Sigmoid colon (tissue), 7 donors: ENCODE data around the gene NOL4L. TPM values are rescaled to one million over a fixed set of nuclear protein-coding genes. Genes with fewer than 3 reads are reported as not detected.

ENCODE experiments used
- DNase-seq: peaks from one replicate; pipeline ENCODE4 v3.0.0-alpha.2; 2019
- H3K27ac ChIP-seq, 4 donors: fragments of 200-600 bp; sonication (generic); one replicate each; pipeline ENCODE4 v1.5.1; 2016 to 2019; ENCODE audit warnings: mild to moderate bottlenecking in 1 of 4
- H3K27me3 ChIP-seq, 3 donors: fragments of 200-600 bp; sonication (generic); one replicate each; pipeline ENCODE4 v1.5.1; 2019; ENCODE audit warnings: mild to moderate bottlenecking in 1 of 3
- H3K36me3 ChIP-seq, 4 donors: fragments of 200-600 bp; sonication (generic); one replicate each; pipeline ENCODE4 v1.5.1; 2016 to 2019
- H3K4me1 ChIP-seq, 4 donors: fragments of 200-600 bp; sonication (generic); one replicate each; pipeline ENCODE4 v1.5.1; 2017 to 2019
- H3K4me3 ChIP-seq, 4 donors: fragments of 200-600 bp; sonication (generic); one replicate each; pipeline ENCODE4 v1.5.1; 2017 to 2019; ENCODE audit warnings: mild to moderate bottlenecking in 2 of 4, moderate library complexity in 1 of 4
- H3K9me3 ChIP-seq, 4 donors: fragments of 200-600 bp in 3 of 4; sonication (generic) in 3 of 4; one replicate each; pipeline versions ENCODE4 v1.5.1 to v1.6.1; 2013 to 2019
- CTCF ChIP-seq, 4 experiments: fragments of 450-650 bp in 3 of 4; fragments of 200-600 bp in 1 of 4; IDR thresholded peaks; one replicate each; pipeline ENCODE4 v1.5.1; 2016 to 2019; ENCODE audit warnings: antibody characterized with exemption in 4 of 4, mild to moderate bottlenecking in 3 of 4, moderate library complexity in 2 of 4
- EP300 ChIP-seq, 4 donors: sonication (generic); formaldehyde crosslinking; IDR thresholded peaks; one replicate each; pipeline ENCODE4 v1.6.1; 2017; ENCODE audit warnings: antibody characterized with exemption in 4 of 4
- POLR2A ChIP-seq, 2 donors: fragments of 450-650 bp; IDR thresholded peaks; one replicate each; pipeline ENCODE4 v1.6.1; 2016; ENCODE audit warnings: antibody characterized with exemption in 2 of 2, mild to moderate bottlenecking in 2 of 2, moderate library complexity in 2 of 2
- POLR2AphosphoS5 ChIP-seq, 4 donors: sonication (generic); formaldehyde crosslinking; IDR thresholded peaks; one replicate each; pipeline ENCODE4 v1.6.1; 2017; ENCODE audit warnings: antibody characterized with exemption in 4 of 4
- WGBS, 2 donors: extraction: QIAGEN DNeasy Blood & Tissue Kit; methylation state at CpG; one replicate each; pipeline ENCODE4 v1.1.7; 2013; 5-methylcytosine and 5-hydroxymethylcytosine counted together
- intact Hi-C: fragments of 100-400 bp; cut with DNase I; formaldehyde crosslinking; loops from one replicate; pipeline ENCODE4 v1.15.1; 2023
- polyA plus RNA-seq, 3 donors: library from polyadenylated mRNA; stranded (reverse); fragments of 200-250 nt; gene quantifications; one replicate each; pipeline ENCODE4 v1.2.3, GENCODE V29; 2013
- total RNA-seq, 4 donors: library from RNA; depleted of rRNA; stranded (reverse); fragments of >200 nt; gene quantifications; one replicate each; pipeline ENCODE4 v1.1.0, GENCODE V29; 2016
- donor health status: healthy with polysubstance abuse.
- donor health status: Bipolar disorder and iron deficiency.
- donor health status: healthy.

NOL4L gene
- total and polyA plus RNA-seq, 7 donors = 9.2 to 34.7 (median 16.8) TPM

GRCh38 chr20:32460231-32460630, 124.9 kb downstream of the NOL4L start:
- DNase-seq = peak; percentile 54
- TF ChIP-seq EP300 (IDR thresholded peaks at IDR 0.05) = no peak
- TF ChIP-seq POLR2A (IDR thresholded peaks at IDR 0.05) = no peak
- no peak for TF ChIP-seq CTCF (IDR thresholded peaks at IDR 0.05)
- no peak for TF ChIP-seq POLR2AphosphoS5 (IDR thresholded peaks at IDR 0.05)
- H3K4me1 ChIP-seq = peaks cover 0 to 78% (median 72%) of the 10 kb centered on the region in 4 donors
- H3K27ac ChIP-seq = no peak overlapping the region
- intact Hi-C loops = loop anchor here (5.0 kb wide), 1 partner anchor 103 kb away; the partner anchor contains the start of gene ASXL1
- WGBS, 2 donors = 88 to 91% methylated on average over 15 of the region's 15 CpGs
- no peaks in the 10 kb centered on the region for H3K9me3 ChIP-seq
- H3K36me3 ChIP-seq = peaks cover 0 to 9% (median 3%) of the 10 kb centered on the region in 4 donors
- no peak overlapping the region for H3K4me3 ChIP-seq
- no peaks in the 10 kb centered on the region for H3K27me3 ChIP-seq

- WGBS, 2 donors = 81 to 87% methylated on average over 12 of the region's 12 CpGs
- H3K36me3 ChIP-seq = peaks cover 0 to 18% (median 3%) of the 10 kb centered on the region in 4 donors
- H3K9me3 ChIP-seq = no peaks in the 10 kb centered on the region
- TF ChIP-seq CTCF (IDR thresholded peaks at IDR 0.05) = no peak
- TF ChIP-seq POLR2A (IDR thresholded peaks at IDR 0.05) = no peak
- TF ChIP-seq POLR2AphosphoS5 (IDR thresholded peaks at IDR 0.05) = no peak
- TF ChIP-seq EP300 (IDR thresholded peaks at IDR 0.05) = no peak
- H3K4me1 ChIP-seq = peaks cover 0 to 66% (median 58%) of the 10 kb centered on the region in 4 donors
- DNase-seq = peak; percentile 65
- no peak overlapping the region for H3K4me3 ChIP-seq
- intact Hi-C loops = no loop called here
- H3K27me3 ChIP-seq = no peaks in the 10 kb centered on the region
- peak overlapping the region in 2 of 4 donors; percentile 75 to 78 for H3K27ac ChIP-seq
These were observed 126.3 kb downstream of the NOL4L start for GRCh38 chr20:32458837-32459220.

GRCh38 chr20:32458061-32458836, 126.9 kb downstream of the NOL4L start:
- Histone ChIP-seq H3K36me3 (peaks cover 1 to 24% (median 8%) of the 10 kb centered on the region in 4 donors), H3K27me3 (no peaks in the 10 kb centered on the region), H3K4me1 (peaks cover 0 to 61% (median 52%) of the 10 kb centered on the region in 4 donors), H3K27ac (peak overlapping the region in 3 of 4 donors; percentile 75 to 78 (median 78)), H3K9me3 (no peaks in the 10 kb centered on the region), H3K4me3 (no peak overlapping the region)
- 89% methylated on average over 10 of the region's 10 CpGs for WGBS, 2 donors
- peak; percentile 63 for DNase-seq
- TF ChIP-seq POLR2A (IDR thresholded peaks at IDR 0.05) (no peak), EP300 (IDR thresholded peaks at IDR 0.05) (no peak), CTCF (IDR thresholded peaks at IDR 0.05) (no peak), POLR2AphosphoS5 (IDR thresholded peaks at IDR 0.05) (no peak)
- intact Hi-C loops = no loop called here

- peaks cover 0 to 53% (median 45%) of the 10 kb centered on the region in 4 donors for H3K4me1 ChIP-seq
- intact Hi-C loops = no loop called here
- no peaks in the 10 kb centered on the region for H3K9me3 ChIP-seq
- peak overlapping the region in 3 of 4 donors; percentile 75 to 78 (median 78) for H3K27ac ChIP-seq
- TF ChIP-seq EP300 (IDR thresholded peaks at IDR 0.05) (no peak), CTCF (IDR thresholded peaks at IDR 0.05) (no peak), POLR2A (IDR thresholded peaks at IDR 0.05) (no peak), POLR2AphosphoS5 (IDR thresholded peaks at IDR 0.05) (no peak)
- H3K4me3 ChIP-seq = peak overlapping the region; percentile 30 to 64 (median 56)
- H3K36me3 ChIP-seq = peaks cover 6 to 31% (median 16%) of the 10 kb centered on the region in 4 donors
- 41 to 79% methylated on average over 29 of the region's 29 CpGs for WGBS, 2 donors
- no peaks in the 10 kb centered on the region for H3K27me3 ChIP-seq
- peak; percentile 83 for DNase-seq
These were observed 127.6 kb downstream of the NOL4L start for GRCh38 chr20:32457479-32457986.
